ENCODE results near the gene CELA3B.

- TF ChIP-seq CSDC2 (CRISPR knock-in tag; IDR thresholded peaks at IDR 0.05), result no peak
- TF ChIP-seq TOX (CRISPR knock-in tag; IDR thresholded peaks at IDR 0.05; ENCODE audit: borderline replicate concordance), result no peak
- no peak for TF ChIP-seq PPARA (CRISPR knock-in tag; IDR thresholded peaks at IDR 0.05; ENCODE audit: borderline replicate concordance)
- TF ChIP-seq ZC3H10 (CRISPR knock-in tag; IDR thresholded peaks at IDR 0.05), result no peak
- no peak for TF ChIP-seq CREB5 (CRISPR knock-in tag; IDR thresholded peaks at IDR 0.05; ENCODE audit: low read depth)
- no peak for TF ChIP-seq RARB (CRISPR knock-in tag; IDR thresholded peaks at IDR 0.05)
- no peak for TF ChIP-seq BACH2 (CRISPR knock-in tag; IDR thresholded peaks at IDR 0.05; ENCODE audit: borderline replicate concordance)
- TF ChIP-seq ESRRG (CRISPR knock-in tag; IDR thresholded peaks at IDR 0.05), result no peak
- no peak for TF ChIP-seq PATZ1 (CRISPR knock-in tag; IDR thresholded peaks at IDR 0.05; ENCODE audit: borderline replicate concordance)
- no peak for TF ChIP-seq ZFP30 (CRISPR knock-in tag; IDR thresholded peaks at IDR 0.05)
- TF ChIP-seq GLIS3 (CRISPR knock-in tag; IDR thresholded peaks at IDR 0.05), result no peak
- no peak for TF ChIP-seq OSR1 (CRISPR knock-in tag; IDR thresholded peaks at IDR 0.05)
These were observed 21.8 kb upstream of the CELA3B start for GRCh38 chr1:21955058-21955457.

All from SK-N-SH treated with all-trans-retinoic acid at 6 μM for 48 hours (cell line).